Stimulated activated CD8-positive, alpha-beta memory T cell treated with anti-CD3 and anti-CD28 coated beads, Interleukin-7, amount 100 ng/mL, for 4 hours (primary cell): Measurements from ENCODE around the gene SSMEM1.
A peak's percentile ranks its signal among the peaks of the same experiment; 100 is the strongest.
"Not testable (repeated sequence)": the region's sequence is repeated elsewhere in the genome, so short reads cannot be mapped to it uniquely, and the experiment has no call there.

Experiments used
- DNase-seq, 2 donors: peaks; one replicate each; pipeline ENCODE4 v3.0.0-alpha.2; 2020; ENCODE audit warnings: low read depth in 2 of 2

Gene SSMEM1, protein sequence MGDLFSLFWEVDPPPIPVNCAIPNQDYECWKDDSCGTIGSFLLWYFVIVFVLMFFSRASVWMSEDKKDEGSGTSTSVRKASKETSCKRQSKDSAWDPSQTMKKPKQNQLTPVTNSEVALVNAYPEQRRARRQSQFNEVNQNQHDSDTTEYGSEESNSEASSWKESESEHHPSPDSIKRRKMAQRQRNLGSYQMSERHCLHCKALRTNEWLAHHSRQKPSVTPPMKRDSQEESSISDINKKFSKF

DNA sequence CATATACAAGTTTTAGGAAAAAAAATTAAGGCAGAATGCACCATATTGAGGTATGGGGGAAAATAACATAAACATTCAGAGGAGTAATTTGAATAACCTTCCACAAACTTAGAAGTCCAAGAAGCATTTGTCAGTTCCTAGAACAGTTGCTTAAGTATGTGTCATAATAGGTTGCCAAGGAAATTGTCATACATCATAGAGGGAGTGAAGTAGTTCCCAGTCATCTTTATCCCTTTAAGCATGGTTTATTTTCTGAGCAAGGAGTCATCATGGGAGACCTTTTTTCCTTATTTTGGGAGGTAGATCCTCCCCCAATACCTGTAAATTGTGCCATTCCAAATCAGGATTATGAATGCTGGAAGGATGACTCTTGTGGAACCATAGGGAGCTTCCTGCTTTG lies at the start of gene SSMEM1:
SSMEM1 (plus strand) TSS at position 219 of the 400 bp plus-strand sequence; CDS start at position 270, 51 bp downstream.
- DNase-seq = no peak

DNA sequence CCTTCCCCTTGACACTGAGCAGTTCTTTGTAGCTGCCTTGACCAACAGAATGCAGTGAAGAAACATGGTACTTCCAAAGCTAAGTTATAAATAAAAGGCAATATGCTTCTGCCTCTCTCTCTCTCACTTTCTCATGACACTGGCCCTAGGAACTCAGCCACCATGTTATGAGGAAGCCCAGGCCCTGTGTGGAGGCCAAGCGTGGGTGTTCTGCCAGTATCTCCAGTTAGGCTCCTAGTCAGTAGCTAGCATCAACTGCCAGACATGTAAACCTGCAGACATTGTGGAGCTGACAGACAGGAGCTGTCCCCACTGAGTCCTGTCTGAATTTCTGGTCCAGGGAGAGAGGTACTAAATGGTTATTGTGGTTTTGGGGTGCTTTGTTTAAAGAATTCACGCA lies 47.6 kb upstream of the SSMEM1 start:
- DNase-seq = no peak

DNA sequence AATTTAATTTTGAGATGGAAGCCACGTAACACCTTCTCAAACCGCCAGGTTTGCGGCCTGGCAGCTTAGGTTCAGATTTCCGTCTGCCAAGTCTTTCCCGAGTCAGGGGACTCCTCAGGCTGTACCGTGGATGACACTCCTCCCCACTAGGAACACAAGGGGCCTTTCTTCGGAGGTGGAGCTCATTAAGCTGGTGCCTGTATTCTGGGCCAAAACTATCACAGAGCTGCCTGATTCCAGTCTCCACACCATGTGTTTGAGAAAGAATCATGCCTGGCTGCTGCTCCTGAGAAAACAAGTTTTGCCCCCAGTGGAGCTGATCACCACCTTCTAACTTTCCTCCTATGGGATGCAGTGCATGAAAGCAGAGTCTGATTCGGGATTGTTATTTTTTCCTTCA lies 47.2 kb upstream of the SSMEM1 start:
- no peak for DNase-seq

DNA sequence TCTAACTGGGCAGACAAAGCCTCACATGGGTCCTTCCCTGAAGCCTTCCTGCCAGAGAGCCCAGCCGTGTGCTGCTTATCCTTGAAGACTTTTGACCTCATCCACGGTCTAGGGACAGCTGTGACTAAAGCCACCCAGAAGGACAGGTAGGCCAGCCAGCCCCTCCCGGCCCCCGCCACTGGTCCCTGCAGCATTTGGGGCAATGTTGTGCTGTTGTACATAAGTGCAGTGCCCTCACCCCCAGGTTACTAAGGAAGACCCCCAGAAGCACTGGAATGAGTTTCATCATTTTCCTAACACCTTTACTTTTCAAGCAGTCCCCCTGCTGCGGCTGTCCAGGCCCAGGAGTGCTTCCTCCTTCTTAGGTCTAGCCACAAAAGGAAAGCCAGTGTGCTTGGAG lies 45.5 kb upstream of the SSMEM1 start:
- DNase-seq = no peak

DNA sequence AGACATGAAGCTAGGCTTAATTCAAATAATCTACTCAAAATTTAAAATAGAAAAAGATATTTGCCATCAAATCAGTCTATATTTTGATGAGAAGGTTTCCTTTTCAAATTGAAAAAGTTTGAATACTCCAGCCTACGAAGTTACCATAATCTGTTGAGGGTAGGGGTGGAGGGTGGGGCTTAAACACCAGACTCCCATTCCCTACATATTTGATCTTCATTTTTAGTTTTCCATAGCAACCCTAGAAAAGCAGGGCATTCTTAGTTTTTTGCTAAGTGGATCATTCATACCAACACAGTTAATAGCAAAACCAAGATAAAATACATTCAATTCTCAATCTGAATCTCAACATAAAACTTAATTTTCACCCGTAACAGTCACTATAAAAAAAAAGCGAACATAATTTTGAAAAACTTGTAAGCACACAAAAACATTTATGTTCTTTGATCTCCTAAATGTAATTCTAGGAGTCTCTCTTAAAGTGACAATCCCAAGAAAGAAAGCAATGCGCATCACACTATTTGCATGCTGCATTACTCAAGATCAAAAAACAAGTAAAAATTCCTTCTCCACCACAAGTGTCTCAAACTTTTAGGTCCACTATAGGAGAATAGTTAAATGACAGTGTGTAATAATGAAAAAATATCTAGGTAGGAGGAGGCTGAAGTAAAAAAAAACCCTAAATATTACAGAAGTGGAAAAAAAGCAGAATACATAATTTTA lies 33.3 kb upstream of the SSMEM1 start:
- no peak for DNase-seq

DNA sequence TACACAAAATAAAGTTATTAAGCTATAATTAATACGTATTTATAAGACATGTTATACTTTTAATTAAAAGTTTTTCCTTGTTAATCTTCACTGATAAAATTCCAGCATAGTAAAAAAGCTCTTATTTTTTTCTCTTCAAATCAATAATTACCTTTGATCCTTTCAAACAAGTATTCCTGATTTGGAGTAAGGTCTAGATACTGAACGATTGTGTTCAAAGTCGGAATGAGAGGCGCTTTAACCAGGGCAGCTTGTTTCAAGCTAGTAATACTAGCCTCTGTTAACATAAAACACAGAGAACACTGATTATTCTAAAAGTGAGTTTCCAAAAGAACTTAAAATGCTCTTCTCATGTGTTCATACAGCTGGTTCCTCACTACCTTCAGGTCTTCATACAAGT lies 29.4 kb upstream of the SSMEM1 start:
- no peak for DNase-seq

DNA sequence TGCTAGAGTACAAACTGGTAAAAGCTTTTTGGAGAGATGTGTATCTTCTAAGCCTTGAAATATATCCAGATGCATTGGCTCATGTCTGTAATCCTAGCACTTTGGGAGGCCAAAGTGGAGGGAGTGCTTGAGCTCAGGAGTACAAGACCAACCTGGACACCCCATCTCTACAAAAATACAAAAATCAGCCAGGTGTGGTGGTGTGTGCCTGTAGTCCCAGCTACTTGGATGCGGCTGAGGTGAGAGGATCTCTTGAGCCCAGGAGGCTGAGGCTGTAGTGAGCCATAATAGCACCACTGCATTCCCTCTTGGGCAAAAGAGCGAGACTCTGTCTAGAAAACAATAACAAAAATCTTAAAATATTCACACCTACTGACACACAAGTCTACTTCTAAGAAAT lies 28.0 kb upstream of the SSMEM1 start:
- DNase-seq = no peak

DNA sequence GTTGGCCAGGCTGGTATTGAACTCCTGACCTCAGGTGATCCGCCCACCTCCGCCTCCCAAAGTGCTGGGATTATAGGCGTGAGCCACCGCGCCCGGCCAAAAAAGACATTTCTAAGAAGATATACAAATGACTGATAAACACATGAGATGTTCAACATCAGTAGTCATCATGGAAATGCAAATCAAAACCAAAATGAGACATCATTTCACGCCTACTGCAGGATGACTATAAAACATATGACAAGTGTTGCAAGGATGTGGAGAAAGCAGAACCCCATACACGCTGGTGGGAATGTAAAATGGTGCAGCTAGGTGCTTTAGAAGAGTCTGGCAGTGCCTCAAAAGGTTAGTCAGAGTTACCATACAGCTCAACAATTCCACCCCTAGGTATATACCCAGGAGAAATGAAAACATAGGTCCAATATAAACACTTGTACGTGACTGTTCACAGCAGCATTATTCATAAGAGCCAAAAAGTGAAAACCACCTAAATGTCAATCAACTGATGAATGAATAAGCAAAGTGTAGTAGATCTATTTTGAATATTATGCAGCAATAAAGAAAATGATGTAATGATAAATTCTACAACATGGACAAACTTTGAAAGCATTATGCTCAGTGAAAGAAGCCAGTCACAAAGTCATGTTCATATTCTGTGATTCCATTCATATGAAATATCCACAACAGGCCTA lies 26.9 kb upstream of the SSMEM1 start:
- no peak for DNase-seq

DNA sequence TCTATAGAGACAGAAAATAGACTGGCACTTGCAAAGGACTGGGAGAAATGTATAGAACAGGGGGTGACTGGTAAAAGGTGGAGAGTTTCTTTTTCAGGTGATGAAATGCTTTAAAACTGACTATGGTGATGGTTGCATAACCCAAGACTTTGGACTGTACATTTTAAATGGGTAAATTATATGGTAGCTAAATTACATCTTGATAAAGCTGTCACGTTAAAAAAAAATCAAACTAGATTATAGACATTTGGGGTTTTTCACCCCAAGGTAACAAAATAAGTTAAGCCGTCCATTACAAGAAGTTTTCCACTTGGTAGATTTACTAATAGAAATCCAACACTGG lies 26.4 kb upstream of the SSMEM1 start:
- no peak for DNase-seq

DNA sequence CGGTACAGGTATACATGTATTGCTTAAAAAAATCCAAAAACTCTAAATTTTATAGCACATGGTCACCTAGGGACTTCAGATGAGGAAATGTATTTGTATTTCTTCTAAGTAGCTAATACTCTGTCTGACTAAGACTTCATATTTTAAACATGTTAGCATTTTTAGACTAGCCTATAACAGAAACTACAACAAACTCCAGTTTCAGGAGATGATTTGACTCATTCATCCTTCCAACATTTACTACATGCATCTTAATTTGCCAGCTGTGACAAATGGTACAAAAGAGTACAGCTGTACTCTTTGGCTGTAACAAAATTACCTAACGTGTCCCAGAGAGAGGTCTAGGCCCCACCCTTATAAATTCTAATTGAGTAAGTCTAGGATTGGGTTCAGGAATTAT lies 24.7 kb upstream of the SSMEM1 start:
- DNase-seq = no peak

DNA sequence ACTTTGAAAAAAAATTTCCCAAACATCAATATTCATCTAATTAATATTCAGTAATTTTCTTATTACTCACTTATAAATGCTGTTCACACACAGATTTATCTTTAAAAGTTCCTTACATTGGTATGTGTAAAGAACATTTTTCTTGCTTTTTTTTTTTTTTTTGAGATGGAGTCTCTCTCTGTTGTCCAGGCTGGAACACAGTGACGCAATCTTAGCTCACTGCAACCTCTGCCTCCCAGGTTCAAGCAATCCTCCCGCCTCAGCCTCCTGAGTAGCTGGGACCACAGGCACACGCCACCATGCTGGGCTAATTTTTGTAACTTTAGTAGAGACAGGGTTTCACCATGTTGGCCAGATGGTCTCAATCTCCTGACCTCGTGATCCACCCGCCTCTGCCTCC lies 23.3 kb upstream of the SSMEM1 start:
- not testable (repeated sequence) for DNase-seq

DNA sequence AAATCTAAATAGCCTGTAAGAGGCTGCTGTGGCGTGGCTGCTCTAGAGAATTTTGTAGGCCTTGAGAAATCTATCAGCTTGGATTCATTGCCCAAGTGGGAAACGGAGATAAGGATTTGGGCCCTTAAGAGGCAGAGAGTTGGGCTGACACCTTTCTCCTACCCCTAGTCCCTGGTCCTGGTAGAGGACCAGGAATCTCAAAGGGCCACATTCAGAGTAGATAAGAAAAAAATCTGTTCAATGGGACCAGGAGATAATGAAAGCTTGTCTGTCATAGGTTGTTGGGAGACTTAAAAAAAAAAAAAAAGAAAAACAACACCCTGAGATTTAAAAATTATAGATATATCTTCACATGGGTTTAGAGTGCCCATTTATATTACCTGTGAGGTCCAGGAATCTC lies 20.3 kb upstream of the SSMEM1 start:
- no peak for DNase-seq

DNA sequence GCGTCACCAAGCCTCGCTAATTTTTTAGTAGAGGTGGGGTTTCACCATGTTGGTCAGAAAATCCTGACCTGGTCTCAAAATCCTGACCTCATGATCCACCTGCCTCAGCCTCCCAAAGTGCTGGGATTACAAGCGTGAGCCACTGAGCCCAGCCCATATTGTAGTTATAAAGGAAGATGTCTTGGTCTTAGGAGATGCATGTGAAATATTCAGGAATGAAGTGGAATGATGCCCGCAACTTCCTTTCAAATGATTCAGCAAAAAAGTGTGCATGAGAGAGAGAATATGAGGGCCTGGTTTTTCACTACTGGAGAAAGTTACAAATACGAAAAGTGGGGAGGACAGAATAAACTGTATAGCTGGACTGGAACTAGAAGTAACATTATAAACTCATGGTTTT lies 18.3 kb upstream of the SSMEM1 start:
- no peak for DNase-seq

DNA sequence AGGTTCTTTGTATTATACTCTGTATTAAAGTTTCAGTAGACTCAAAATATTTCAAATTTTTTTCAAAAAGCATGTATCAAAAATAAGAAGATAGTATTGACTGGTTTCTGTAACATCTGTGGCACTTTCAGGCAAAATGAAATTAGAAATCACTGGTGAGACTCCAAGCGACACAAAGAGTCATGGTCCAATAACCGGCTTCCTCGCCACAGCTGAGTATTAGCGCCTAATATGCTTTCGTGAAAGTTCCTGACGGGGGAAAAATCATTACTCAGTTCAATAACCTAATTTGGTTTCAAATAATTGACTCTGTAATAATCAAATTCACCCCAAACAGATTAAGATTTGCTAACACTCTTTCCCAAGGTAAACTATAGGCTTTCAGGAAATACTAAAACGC lies 15.9 kb upstream of the SSMEM1 start:
- no peak for DNase-seq

DNA sequence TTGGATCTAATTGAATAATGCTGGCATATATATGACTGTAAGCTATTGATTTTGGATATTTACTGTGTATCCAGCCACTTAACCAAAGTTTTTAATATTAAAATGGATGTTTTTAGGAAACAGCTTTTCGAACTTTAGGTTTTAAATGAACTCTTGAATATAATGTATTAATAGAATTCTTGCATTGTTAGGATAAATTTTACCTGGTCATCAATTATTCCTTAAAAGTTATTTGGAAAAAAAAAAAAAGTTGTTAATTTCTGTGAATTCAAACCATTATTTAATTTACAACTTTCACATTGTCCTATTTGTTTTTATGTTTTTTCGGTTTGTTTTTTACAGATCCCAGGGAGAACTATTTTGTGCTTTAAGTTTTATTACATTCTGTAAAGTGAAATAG lies 12.3 kb upstream of the SSMEM1 start:
- no peak for DNase-seq

DNA sequence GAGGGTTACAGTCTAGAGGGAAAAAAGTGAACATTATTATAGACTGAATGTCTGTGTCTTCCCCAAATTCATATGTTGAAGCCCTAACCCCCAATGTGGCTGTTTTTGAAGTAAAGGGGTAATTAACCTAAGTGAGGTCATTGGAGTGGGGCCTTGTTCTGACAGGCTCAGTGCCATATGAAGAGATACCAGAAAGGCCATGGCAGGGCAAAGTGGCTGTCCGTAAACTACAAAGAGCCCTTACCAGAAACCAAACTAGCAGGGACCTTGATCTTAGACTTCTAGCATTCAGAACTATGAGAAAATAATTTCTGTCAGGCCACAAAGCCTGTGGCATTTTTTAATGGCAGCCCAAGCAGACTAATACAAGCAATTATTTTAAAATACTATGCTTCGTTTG lies 11.2 kb upstream of the SSMEM1 start:
- DNase-seq = no peak

DNA sequence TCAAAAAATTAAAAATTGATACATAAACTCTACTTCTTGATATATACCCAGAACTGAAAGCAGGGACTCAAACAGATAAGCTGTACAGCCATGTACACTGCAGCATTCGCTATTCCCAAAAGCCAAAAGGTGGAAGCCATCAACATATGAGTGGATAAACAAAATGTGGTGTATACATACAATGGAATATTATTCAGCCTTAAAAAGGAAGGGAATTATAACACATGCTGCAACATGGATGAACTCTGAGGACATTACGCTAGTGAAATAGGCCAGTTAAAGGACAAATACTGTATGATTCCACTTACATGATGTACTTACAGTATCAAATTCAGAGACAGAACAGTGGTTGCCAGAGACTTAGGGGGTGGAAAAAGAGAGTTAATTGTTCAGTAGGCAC lies 10.6 kb upstream of the SSMEM1 start:
- no peak for DNase-seq

DNA sequence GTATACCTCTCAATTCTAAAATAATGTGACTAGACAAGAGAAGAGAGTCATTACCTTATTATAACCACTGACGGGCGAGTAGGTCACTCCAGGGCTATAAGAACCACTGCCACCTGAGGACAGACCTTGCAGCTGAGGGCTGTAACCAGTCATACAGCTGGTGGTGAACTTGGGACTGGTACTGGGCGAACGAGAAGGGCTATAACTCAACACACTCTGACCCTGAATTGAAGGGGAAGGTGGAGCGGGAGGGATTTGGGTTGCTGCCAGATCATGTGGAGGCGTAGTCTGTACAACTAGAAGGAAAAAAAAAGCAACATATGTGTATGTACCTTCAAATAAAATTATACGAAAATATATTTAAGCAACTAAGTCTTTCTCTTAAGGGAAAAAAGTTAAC lies 5.9 kb upstream of the SSMEM1 start:
- DNase-seq = no peak

DNA sequence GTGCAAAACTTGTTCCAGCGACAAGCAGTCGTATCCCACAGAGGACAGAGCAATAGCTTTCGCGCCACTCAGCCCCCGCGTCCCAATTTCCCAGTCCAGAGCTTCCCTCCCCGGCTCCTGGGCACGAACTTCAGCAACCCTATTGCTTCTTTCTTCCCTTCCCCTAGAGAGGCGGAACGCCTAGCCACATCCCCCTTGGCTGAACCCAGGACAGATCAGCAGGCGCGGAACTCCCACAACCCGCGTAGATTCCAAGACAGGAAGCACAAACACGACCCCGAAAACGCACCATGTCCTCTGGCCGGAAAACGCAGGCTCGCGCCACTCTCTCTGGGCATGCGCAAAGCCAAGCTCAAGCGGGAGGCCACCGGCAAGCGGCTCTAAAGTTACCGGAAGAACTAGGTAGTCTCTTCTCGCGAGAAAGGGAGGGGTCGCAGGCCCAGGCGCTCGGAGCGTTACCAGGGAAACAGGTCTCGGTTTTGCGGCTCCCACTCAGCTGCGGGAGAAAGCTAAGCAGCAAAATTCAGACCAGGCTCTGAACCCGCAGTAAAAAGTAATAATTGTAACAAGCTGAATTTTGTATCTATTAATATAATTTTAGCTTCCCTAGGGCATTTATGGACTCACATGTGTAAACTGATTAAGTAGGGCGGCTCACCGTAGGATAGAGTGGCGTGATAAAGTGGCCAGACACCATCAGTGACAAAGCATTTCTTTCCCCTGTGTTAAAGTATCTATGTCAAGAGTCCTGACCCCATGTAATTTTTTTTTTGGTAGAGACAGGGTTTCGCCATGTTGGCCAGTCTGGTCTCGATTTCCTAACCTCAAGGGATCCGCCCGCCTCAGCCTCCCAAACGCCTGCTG lies 2.3 kb upstream of the SSMEM1 start, which contains the start of gene TMEM209:
TMEM209 (minus strand) TSS at position 323 of the 864 bp plus-strand sequence; CDS start at position 292, 31 bp downstream.
- DNase-seq = peak; percentile 87 to 92

DNA sequence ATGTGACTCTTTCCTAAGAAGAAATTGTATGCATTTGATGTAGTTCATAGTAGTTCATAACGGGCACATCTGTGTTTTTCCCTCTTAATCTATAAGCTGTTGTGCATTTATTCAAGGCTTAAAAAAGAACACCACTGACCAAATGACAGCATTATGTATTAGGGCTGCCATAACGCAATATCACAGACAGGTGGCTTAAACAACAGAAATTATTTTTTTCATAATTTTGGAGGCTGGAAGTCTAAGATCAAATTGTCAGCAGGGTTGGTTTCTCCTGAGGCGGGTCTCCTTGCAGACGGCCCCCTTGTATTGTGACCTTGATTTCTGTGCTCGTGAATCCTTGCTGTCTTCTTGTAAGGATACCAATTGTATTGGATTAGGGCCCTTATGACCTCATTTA lies 627 bp upstream of the SSMEM1 start:
- no peak for DNase-seq

DNA sequence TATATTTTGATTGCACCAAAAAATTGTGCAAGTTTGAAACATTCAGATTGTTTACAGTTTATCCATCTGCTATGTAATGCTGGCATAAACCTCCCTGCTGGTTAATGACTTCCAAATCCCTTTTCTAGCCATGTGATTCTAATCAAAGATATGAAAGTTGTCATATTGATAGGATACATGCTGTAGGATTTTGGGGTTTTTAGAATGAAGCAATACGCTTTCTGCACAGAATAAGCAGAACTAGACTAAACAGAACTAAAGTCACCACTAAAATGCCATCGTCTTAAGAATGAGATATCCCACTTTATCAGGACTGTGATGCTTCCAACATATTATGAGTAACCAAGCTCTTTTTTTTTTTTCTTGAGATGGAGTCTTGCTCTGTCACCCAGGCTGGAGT lies 856 bp downstream of the SSMEM1 start:
- no peak for DNase-seq
